Measurements from ENCODE around the gene RRP9. TPM values are rescaled to one million over a fixed set of nuclear protein-coding genes. Genes with fewer than 3 reads are reported as not detected.

The RRP9 gene
- total and polyA plus RNA-seq, 2 donors (not counting 3 experiments of a cell fraction or from before 2014, with no cell fraction given): 26.0 to 30.1 TPM

DNA sequence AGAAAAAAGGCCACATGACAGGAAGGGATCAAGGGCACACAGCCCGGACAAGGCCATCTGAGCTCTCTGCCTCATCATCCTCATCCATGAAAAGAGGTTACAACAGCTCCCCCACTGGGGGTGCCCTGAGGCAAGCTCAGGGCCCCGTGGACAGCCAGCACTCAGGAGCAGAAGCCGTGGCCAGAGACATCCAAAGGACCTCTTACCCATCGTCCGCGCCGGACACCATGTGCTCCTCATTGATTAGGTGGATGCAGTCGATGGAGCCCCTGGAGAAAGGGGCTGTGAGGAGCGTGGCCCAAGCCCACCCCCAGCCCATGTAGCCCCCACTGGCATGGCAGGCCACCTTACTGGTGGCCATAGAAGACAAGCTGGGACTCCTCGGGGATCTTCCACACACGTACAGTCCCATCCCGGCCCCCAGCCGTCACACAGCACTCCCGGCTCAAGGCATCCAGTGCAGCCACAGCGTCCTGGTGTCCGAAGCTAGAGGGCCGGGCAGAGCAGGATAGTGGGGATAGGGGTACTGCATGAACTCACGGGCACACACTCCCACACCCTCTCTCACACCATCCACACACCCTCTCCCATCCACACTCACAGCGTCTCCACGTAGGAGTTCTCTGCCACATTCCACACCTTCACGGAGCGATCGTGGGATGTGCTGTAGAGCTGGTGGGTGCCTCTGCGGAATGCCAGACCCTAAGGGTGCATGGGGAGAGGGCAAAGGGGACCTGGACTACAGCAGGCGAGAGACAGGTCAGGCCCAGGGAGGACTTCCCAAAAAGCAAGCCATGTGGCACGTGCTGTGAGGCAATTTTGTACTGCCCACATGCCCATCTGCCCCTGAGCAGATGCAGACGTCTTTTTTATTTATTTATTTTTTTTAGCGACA, 6.5 kb downstream of the RRP9 start:
- intact Hi-C loops (cut with micrococcal nuclease) (no loop called here), dilution Hi-C loops (cut with MboI; ENCODE audit: extremely low pct_ligation_motif_present, low sequenced_read_pairs) (no loop called here)
- Histone ChIP-seq H2AFZ (ENCODE audit: low read depth, low read length) (no peak overlapping the region), H3K79me2 (ENCODE audit: control insufficient read depth, insufficient read depth, low read length) (peaks cover 4% of the 10 kb centered on the region), H3K9ac (replicated peaks; ENCODE audit: extremely low read depth, insufficient read depth, low read length) (no peak overlapping the region), H4K20me1 (replicated peaks; ENCODE audit: control insufficient read depth, extremely low read depth, insufficient read depth, low read length) (no peaks in the 10 kb centered on the region), H3K4me1 (ENCODE audit: control insufficient read depth, extremely low read depth, insufficient read depth, low read length) (peaks cover under 1% of the 10 kb centered on the region), H3K9me1 (replicated peaks; ENCODE audit: control insufficient read depth, extremely low read depth, insufficient read depth, low read length) (no peaks in the 10 kb centered on the region), H3K36me3 (ENCODE audit: control insufficient read depth in 2 of 2, extremely low read depth in 1 of 2, insufficient read depth in 2 of 2, low read length in 2 of 2) (peaks cover 0 to 41% of the 10 kb centered on the region in 2 experiments), H3K27me3 (ENCODE audit: control insufficient read depth in 2 of 2, insufficient read depth in 2 of 2, low read length in 2 of 2) (no peaks in the 10 kb centered on the region), H3K4me2 (ENCODE audit: insufficient read depth, low read length) (no peak overlapping the region), H3K27ac (ENCODE audit: insufficient read depth, low read depth, low read length) (no peak overlapping the region), H3K9me3 (replicated peaks; ENCODE audit: control insufficient read depth, insufficient read depth, low read length) (no peaks in the 10 kb centered on the region), H3K4me3 (replicated peaks in 1 of 3; ENCODE audit: insufficient read depth in 1 of 3, low read depth in 1 of 3, low read length in 3 of 3) (no peak overlapping the region)
- FAIRE-seq (no peak), DNase-seq (ENCODE audit: low read depth, low spot score) (no peak)
- ChIA-PET CTCF (no interaction called here), POLR2A (no interaction called here)
- no TSS peak for BruUV-seq (replicated peaks)
- TF ChIP-seq EZH2 (IDR thresholded peaks at IDR 0.05; ENCODE audit: borderline replicate concordance, low read depth, low read length, severe bottlenecking) (no peak), GATA2 (IDR thresholded peaks at IDR 0.05; ENCODE audit: insufficient read depth, insufficient read length, low read depth, low read length) (no peak), CTCF (IDR thresholded peaks at IDR 0.05; ENCODE audit: extremely low read depth in 1 of 2, insufficient read depth in 1 of 2, low read depth in 1 of 2, low read length in 2 of 2) (no peak), FOS (IDR thresholded peaks at IDR 0.05; ENCODE audit: borderline replicate concordance, insufficient read depth, low read length) (no peak), POLR2AphosphoS5 (IDR thresholded peaks at IDR 0.05; ENCODE audit: insufficient read depth, low read depth, low read length) (no peak), JUN (IDR thresholded peaks at IDR 0.05; ENCODE audit: borderline replicate concordance, insufficient read depth, insufficient read length, low read depth) (no peak), MYC (IDR thresholded peaks at IDR 0.05; ENCODE audit: low read depth, low read length) (no peak), POLR2A (IDR thresholded peaks at IDR 0.05; ENCODE audit: low read depth, low read length) (no peak)
- TF ChIP-seq, protein P1, sequence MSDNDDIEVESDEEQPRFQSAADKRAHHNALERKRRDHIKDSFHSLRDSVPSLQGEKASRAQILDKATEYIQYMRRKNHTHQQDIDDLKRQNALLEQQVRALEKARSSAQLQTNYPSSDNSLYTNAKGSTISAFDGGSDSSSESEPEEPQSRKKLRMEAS (IDR thresholded peaks at IDR 0.05; ENCODE audit: insufficient read depth, insufficient read length): no peak

All from endothelial cell of umbilical vein (primary cell).